Skin epidermis (tissue), 12 donors: ENCODE measurements around the gene PRPH.
"Not testable (repeated sequence)": the region's sequence is repeated elsewhere in the genome, so short reads cannot be mapped to it uniquely, and the experiment has no call there.

ENCODE experiments used
- H3K27ac ChIP-seq, 21 experiments: fragments of 200-600 bp; sonication (generic) in 11 of 21; one replicate each; pipeline ENCODE4 v1.5.0; 2020; ENCODE audit warnings: mild to moderate bottlenecking in 3 of 21, inconsistent platforms in 2 of 21, moderate library complexity in 2 of 21
- H3K4me3 ChIP-seq, 7 experiments: fragments of 200-600 bp; sonication (generic) in 2 of 7; one replicate each; pipeline ENCODE4 v1.5.0; 2020; ENCODE audit warnings: inconsistent platforms in 2 of 7, mild to moderate bottlenecking in 2 of 7, moderate library complexity in 1 of 7

PRPH gene

DNA sequence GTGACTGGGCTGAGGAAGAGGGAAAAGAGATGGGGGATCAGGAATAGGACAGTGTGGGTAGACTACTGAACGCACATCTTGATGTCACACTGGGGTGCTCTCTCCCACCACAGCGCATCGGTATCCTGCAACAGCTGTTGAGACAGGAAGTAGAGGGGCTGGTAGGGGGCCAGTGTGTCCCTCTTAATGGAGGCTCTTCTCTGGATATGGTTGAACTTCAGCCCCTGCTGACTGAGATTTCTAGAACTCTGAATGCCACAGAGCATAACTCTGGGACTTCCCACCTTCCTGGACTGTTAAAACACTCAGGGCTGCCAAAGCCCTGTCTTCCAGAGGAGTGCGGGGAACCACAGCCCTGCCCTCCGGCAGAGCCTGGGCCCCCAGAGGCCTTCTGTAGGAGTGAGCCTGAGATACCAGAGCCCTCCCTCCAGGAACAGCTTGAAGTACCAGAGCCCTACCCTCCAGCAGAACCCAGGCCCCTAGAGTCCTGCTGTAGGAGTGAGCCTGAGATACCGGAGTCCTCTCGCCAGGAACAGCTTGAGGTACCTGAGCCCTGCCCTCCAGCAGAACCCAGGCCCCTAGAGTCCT, 35.2 kb downstream of the PRPH start:
- Histone ChIP-seq H3K4me3 (no peak overlapping the region), H3K27ac (no peak overlapping the region)

DNA sequence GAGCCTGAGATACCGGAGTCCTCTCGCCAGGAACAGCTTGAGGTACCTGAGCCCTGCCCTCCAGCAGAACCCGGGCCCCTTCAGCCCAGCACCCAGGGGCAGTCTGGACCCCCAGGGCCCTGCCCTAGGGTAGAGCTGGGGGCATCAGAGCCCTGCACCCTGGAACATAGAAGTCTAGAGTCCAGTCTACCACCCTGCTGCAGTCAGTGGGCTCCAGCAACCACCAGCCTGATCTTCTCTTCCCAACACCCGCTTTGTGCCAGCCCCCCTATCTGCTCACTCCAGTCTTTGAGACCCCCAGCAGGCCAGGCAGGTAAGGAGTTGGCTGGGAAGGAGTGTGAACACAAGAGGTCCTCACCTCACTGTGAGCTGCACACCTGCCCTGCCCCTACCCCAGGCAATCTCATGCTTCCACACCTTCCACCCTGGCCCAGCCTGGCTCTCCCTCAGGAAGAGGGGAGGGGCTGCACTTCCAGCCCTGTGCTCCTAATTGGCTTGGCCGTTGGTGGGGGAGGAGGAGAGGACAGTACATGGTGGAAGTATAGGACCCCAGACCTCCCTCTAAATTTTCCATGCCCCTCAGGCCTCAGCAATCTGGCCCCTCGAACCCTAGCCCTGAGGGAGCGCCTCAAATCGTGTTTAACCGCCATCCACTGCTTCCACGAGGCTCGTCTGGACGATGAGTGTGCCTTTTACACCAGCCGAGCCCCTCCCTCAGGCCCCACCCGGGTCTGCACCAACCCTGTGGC, 35.9 kb downstream of the PRPH start:
- no peak overlapping the region for H3K4me3 ChIP-seq
- no peak overlapping the region for H3K27ac ChIP-seq

- Histone ChIP-seq H3K4me3 (no peak overlapping the region), H3K27ac (no peak overlapping the region)
These were observed 36.7 kb downstream of the PRPH start for GRCh38 chr12:49331380-49332222.

- Histone ChIP-seq H3K4me3 (peak overlapping the region in 3 of 7 experiments; percentile 18 to 34 (median 19)), H3K27ac (no peak overlapping the region)
These were observed 37.5 kb downstream of the PRPH start for GRCh38 chr12:49332441-49332861.

DNA sequence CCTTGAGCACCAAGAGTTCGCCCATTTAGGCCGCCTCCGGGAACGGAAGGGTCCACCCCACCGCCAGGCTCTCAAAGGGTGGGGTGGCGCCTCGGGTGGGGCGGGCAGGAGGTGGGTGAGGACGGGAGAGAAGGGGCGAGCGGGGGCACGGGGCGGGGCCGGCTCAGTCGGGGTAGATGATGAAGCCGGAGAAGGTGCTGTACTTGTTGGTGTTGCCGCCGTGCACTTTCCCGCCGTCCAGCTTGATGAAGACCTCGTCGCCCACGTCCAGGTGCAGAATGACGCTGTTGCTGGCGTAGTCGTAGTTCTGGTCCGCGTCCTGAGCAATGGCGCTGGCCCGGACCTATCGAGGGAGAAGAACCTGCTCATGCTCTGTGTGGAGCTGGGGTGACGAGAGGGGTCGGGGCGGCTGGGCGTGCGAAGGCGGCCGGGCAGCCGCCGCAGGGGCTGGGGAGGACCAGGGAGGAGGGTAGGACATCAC, 38.0 kb downstream of the PRPH start:
- Histone ChIP-seq H3K27ac (no peak overlapping the region), H3K4me3 (peak overlapping the region in 3 of 7 experiments; percentile 18 to 34 (median 19))

- not testable (repeated sequence) for H3K27ac ChIP-seq, H3K4me3 ChIP-seq
These were observed 38.8 kb downstream of the PRPH start for GRCh38 chr12:49333778-49334177.

- Histone ChIP-seq H3K27ac (no peak overlapping the region), H3K4me3 (no peak overlapping the region)
These were observed 39.3 kb downstream of the PRPH start for GRCh38 chr12:49334226-49334625.

DNA sequence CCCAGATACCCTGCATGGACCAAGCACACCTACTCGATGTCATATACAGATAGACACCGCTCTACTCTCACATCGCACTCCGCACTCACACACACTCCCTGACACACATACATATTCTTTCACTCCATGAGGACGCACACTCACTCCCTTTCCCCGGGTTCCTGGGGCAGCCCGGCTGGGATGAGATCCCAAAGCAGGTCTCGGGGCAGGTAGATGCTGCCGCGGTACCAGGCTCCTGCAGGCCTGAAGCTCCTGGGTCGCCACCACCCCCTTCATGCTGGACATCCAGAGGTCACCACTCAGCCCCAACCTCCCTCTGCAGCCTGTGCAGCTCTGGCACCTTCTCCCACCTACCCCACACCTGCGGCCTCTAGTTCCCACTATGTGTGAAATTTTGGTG, 39.7 kb downstream of the PRPH start:
- Histone ChIP-seq H3K27ac (no peak overlapping the region), H3K4me3 (no peak overlapping the region)

DNA sequence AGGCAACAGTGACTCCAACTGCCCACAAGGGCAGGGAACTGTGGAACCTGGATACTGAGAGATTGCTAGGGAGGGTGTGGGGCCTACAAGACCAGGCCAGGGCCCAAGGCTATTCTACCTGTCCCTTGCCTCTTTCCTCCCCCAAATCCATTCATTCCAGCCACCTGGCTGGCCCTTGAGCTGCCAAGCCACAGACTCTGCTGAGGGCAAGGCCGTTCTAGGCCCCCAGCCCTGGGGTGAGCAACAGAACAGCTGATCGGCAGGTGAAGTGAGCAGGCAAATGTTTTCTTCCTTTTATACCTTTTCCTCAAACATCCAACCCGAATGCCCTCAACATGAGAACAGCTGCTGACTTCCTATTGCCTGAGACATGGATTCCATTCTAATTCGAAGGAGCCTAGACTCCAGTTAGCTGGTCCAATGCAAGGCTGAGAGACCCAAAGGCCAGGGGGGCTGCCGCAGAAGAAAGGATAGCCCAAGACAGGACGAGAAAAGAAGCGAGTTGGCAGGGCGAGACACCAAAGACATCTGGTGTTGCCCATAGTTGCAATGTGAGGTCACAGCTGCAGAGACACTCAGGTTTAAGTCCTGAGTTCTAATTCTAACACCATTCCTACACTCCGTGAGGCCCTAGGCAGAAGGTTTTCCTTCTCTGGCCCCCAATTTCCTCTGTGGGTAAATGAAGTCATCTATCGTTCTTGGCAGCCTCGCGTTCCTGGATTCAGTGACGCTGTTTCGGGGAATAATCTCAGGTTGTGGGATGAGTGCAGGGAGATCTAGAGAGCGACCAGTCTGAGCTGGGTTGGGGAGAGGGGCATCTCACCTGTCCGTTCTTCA, 40.4 kb downstream of the PRPH start:
- Histone ChIP-seq H3K4me3 (no peak overlapping the region), H3K27ac (no peak overlapping the region)

GRCh38 chr12:49335955-49336644, 41.2 kb downstream of the PRPH start:
- no peak overlapping the region for H3K4me3 ChIP-seq

GRCh38 chr12:49336645-49337584, 42.0 kb downstream of the PRPH start, which contains the start of gene C1QL4:
TSS of gene C1QL4 (minus strand) at chr12:49337188. CDS start at chr12:49336477, 711 bp downstream.
- Histone ChIP-seq H3K4me3 (peak within 1 kb of the TSS in 6 of 7 experiments; percentile 2 to 35 (median 18)), H3K27ac (no peak within 1 kb of the TSS)

More at GRCh38 chr12:49335955-49336644, 41.2 kb downstream of the PRPH start:
- H3K27ac ChIP-seq = no peak overlapping the region

GRCh38 chr12:49338830-49339463, 44.0 kb downstream of the PRPH start:
- H3K27ac ChIP-seq = no peak overlapping the region
- H3K4me3 ChIP-seq = no peak overlapping the region

- H3K4me3 ChIP-seq = no peak overlapping the region
- no peak overlapping the region for H3K27ac ChIP-seq
These were observed 44.5 kb downstream of the PRPH start for GRCh38 chr12:49339464-49339861.

GRCh38 chr12:49340095-49340870, 45.3 kb downstream of the PRPH start:
- Histone ChIP-seq H3K4me3 (no peak overlapping the region), H3K27ac (no peak overlapping the region)

GRCh38 chr12:49340971-49341776, 46.2 kb downstream of the PRPH start:
- no peak overlapping the region for H3K27ac ChIP-seq

GRCh38 chr12:49341777-49342065, 46.8 kb downstream of the PRPH start:
- H3K27ac ChIP-seq = no peak overlapping the region
- H3K4me3 ChIP-seq = peak overlapping the region in 2 of 7 experiments; percentile 24 to 30

More at GRCh38 chr12:49340971-49341776, 46.2 kb downstream of the PRPH start:
- H3K4me3 ChIP-seq = no peak overlapping the region
